GM06990 (cell line): ENCODE data around the gene BRPF3.

Experiments used
- DNase-seq: peaks from one replicate; pipeline ENCODE4 v3.0.0-alpha.2; 2011; ENCODE audit not compliant: insufficient read length; ENCODE audit errors: extremely low read depth
- H3K27me3 ChIP-seq: replicated peaks from 2 replicates; pipeline ENCODE4 v1.6.0; 2011; ENCODE audit warnings: low read length; ENCODE audit not compliant: control insufficient read depth, insufficient read depth
- H3K36me3 ChIP-seq: 2 replicates; pipeline ENCODE4 v1.5.1; 2011; ENCODE audit warnings: low read length; ENCODE audit not compliant: control insufficient read depth, insufficient read depth
- H3K4me3 ChIP-seq: replicated peaks from 2 replicates; pipeline ENCODE4 v1.5.1; 2011; ENCODE audit warnings: low read depth, mild to moderate bottlenecking, control low read depth, low read length
- TF ChIP-seq, protein P1 (sequence below): IDR thresholded peaks from 2 replicates; pipeline ENCODE4 v1.5.1; 2011; ENCODE audit warnings: low read length, control low read depth, mild to moderate bottlenecking, inconsistent platforms; ENCODE audit not compliant: insufficient read depth, poor library complexity, severe bottlenecking

BRPF3 gene

DNA sequence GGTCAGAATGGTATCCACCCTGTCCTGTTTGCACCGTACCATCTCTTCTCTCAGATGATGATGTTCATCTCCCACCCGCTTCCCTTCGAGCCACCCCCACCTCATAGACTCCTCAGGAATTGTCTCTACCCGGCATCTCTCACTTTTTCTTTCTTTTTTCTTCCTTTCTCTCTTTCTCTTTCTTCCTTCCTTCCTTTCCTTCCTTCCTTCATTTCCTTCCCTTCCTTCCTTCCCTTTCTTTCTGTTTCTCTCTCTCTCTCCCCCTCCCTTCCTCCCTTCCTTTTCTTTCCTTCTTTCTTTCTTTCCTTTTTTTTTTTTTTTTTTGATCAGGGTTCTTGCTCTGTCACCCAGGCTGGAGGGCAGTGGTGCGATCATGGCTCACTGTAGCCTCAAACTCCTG, 45.6 kb downstream of the BRPF3 start:
- no peak for DNase-seq
- Histone ChIP-seq H3K4me3 (no peak overlapping the region; the same call in 1 of the 2 replicates), H3K36me3 (no peaks in the 10 kb centered on the region), H3K27me3 (no peaks in the 10 kb centered on the region; the same call in 1 of the 2 replicates)
- TF ChIP-seq, protein P1, sequence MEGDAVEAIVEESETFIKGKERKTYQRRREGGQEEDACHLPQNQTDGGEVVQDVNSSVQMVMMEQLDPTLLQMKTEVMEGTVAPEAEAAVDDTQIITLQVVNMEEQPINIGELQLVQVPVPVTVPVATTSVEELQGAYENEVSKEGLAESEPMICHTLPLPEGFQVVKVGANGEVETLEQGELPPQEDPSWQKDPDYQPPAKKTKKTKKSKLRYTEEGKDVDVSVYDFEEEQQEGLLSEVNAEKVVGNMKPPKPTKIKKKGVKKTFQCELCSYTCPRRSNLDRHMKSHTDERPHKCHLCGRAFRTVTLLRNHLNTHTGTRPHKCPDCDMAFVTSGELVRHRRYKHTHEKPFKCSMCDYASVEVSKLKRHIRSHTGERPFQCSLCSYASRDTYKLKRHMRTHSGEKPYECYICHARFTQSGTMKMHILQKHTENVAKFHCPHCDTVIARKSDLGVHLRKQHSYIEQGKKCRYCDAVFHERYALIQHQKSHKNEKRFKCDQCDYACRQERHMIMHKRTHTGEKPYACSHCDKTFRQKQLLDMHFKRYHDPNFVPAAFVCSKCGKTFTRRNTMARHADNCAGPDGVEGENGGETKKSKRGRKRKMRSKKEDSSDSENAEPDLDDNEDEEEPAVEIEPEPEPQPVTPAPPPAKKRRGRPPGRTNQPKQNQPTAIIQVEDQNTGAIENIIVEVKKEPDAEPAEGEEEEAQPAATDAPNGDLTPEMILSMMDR: no peak

- no peak overlapping the region for H3K4me3 ChIP-seq
- no peaks in the 10 kb centered on the region; the same call in 1 of the 2 replicates for H3K27me3 ChIP-seq
- H3K36me3 ChIP-seq: no peaks in the 10 kb centered on the region
- TF ChIP-seq, protein P1: no peak
- no peak for DNase-seq
These were observed 46.1 kb downstream of the BRPF3 start for GRCh38 chr6:36242626-36243025.

DNA sequence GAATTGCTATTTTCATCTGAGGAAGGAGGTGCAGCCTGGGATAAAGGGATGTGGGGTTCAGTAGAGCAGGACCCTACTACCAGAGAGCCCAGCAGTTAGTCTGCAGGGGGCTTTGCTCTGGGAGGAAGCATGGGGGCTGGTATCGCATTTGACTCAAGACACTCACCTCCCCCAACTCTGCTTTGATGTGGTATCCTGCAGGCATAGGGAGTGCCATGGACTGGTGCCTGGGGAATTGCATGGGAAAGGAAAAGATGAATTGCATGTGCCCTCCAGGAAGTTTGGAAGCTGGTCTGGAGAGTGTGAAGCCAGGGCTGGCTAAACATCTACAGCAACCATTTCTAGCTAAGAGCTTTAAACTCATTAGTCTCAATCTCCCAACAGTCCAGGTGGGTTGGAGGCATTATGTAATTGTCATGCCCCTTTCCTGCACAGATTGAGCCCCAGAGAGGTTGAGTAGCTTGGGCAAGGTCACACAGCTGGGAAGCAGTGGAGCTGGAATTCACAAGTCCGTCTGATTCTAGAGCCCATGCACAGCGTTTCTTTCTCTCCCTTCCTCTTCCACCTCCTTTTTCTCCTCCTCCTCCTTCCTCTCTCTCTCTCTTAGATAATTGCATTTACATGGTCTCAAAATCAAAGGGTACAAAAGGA, 47.1 kb downstream of the BRPF3 start:
- TF ChIP-seq, protein P1: no peak
- Histone ChIP-seq H3K27me3 (no peaks in the 10 kb centered on the region; the same call in 1 of the 2 replicates), H3K36me3 (no peaks in the 10 kb centered on the region), H3K4me3 (no peak overlapping the region)
- DNase-seq: no peak

GRCh38 chr6:36244641-36245280, 48.2 kb downstream of the BRPF3 start:
- TF ChIP-seq, protein P1: no peak
- DNase-seq: no peak
- H3K36me3 ChIP-seq: no peaks in the 10 kb centered on the region
- no peaks in the 10 kb centered on the region; the same call in 1 of the 2 replicates for H3K27me3 ChIP-seq
- H3K4me3 ChIP-seq: no peak overlapping the region

- DNase-seq: peak; percentile 25
- Histone ChIP-seq H3K27me3 (no peaks in the 10 kb centered on the region; the same call in 1 of the 2 replicates), H3K4me3 (no peak overlapping the region), H3K36me3 (no peaks in the 10 kb centered on the region)
- TF ChIP-seq, protein P1: peak; percentile 61
These were observed 49.1 kb downstream of the BRPF3 start for GRCh38 chr6:36245572-36246061.
